ENCODE measurements around the gene SLC38A3.
"Not testable (repeated sequence)": the region's sequence is repeated elsewhere in the genome, so short reads cannot be mapped to it uniquely, and the experiment has no call there.

Gene SLC38A3

DNA sequence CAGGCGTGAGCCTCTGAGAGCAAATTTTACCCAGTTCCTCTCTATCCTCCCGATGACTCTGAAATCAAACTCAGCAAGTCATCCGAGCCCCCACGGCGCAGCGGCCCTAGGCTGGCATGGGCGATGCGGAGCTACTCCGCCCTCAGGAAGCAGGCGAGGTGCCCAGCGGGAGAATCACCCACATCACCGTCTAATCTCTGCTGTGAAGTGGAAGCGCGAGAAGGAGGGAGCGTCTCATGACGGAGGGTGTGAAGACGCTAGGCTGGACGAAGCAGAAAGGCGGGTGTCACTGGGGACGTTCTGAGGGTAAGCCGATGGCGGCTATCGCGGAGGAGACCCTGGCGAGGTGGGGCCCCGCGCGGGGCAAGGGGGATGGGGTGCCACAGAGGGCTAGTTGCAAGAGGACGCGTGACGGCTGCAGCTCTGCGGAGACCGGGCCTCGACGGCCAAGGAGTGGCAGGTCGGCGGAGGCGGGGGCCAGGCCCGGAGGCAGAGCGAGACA lies 21.9 kb downstream of the SLC38A3 start:
- Histone ChIP-seq H3K4me1 (ENCODE audit: insufficient read depth, insufficient read length) (peaks cover 19% of the 10 kb centered on the region), H3K4me3 (ENCODE audit: insufficient read length, low read depth) (peak overlapping the region; percentile 73), H3K9me3 (ENCODE audit: insufficient read depth, low read length) (no peaks in the 10 kb centered on the region), H3K27me3 (ENCODE audit: insufficient read depth, insufficient read length) (peaks cover 6% of the 10 kb centered on the region), H3K36me3 (ENCODE audit: insufficient read depth, insufficient read length, low read length) (no peaks in the 10 kb centered on the region), H3K9ac (ENCODE audit: insufficient read length, low read depth) (peak overlapping the region; percentile 91)
- TF ChIP-seq SUZ12 (IDR thresholded peaks at IDR 0.05; ENCODE audit: extremely low read depth, insufficient read depth, insufficient read length), result no peak
- no peak for TF ChIP-seq YY1 (IDR thresholded peaks at IDR 0.05; ENCODE audit: insufficient read depth, insufficient read length)
- no peak for TF ChIP-seq ZNF274 (IDR thresholded peaks at IDR 0.05; ENCODE audit: low read depth, low read length)
- DNase-seq (ENCODE audit: low read depth, low spot score), result no peak

GRCh38 chr3:50227390-50228183 lies 22.5 kb downstream of the SLC38A3 start:
- H3K9ac ChIP-seq (ENCODE audit: insufficient read length, low read depth), result peak overlapping the region; percentile 91
- peaks cover 6% of the 10 kb centered on the region for H3K27me3 ChIP-seq (ENCODE audit: insufficient read depth, insufficient read length)
- TF ChIP-seq ZNF274 (IDR thresholded peaks at IDR 0.05; ENCODE audit: low read depth, low read length) (no peak), SUZ12 (IDR thresholded peaks at IDR 0.05; ENCODE audit: extremely low read depth, insufficient read depth, insufficient read length) (no peak), YY1 (IDR thresholded peaks at IDR 0.05; ENCODE audit: insufficient read depth, insufficient read length) (no peak)
- peak overlapping the region; percentile 73 for H3K4me3 ChIP-seq (ENCODE audit: insufficient read length, low read depth)
- no peaks in the 10 kb centered on the region for H3K36me3 ChIP-seq (ENCODE audit: insufficient read depth, insufficient read length, low read length)
- peaks cover 17% of the 10 kb centered on the region for H3K4me1 ChIP-seq (ENCODE audit: insufficient read depth, insufficient read length)
- H3K9me3 ChIP-seq (ENCODE audit: insufficient read depth, low read length), result no peaks in the 10 kb centered on the region
- DNase-seq (ENCODE audit: low read depth, low spot score), result peak; percentile 92

GRCh38 chr3:50228184-50228763 lies 23.2 kb downstream of the SLC38A3 start:
- H3K27me3 ChIP-seq (ENCODE audit: insufficient read depth, insufficient read length); H3K9me3 ChIP-seq (ENCODE audit: insufficient read depth, low read length); DNase-seq (ENCODE audit: low read depth, low spot score); H3K36me3 ChIP-seq (ENCODE audit: insufficient read depth, insufficient read length, low read length): not testable (repeated sequence)
- peak overlapping the region; percentile 87 for H3K9ac ChIP-seq (ENCODE audit: insufficient read length, low read depth)
- H3K4me3 ChIP-seq (ENCODE audit: insufficient read length, low read depth), result peak overlapping the region; percentile 73
- H3K4me1 ChIP-seq (ENCODE audit: insufficient read depth, insufficient read length), result peaks cover 20% of the 10 kb centered on the region

GRCh38 chr3:50229490-50229889 lies 24.4 kb downstream of the SLC38A3 start:
- H3K27me3 ChIP-seq (ENCODE audit: insufficient read depth, insufficient read length), result peaks cover 3% of the 10 kb centered on the region
- no peaks in the 10 kb centered on the region for H3K9me3 ChIP-seq (ENCODE audit: insufficient read depth, low read length)
- H3K36me3 ChIP-seq (ENCODE audit: insufficient read depth, insufficient read length, low read length), result no peaks in the 10 kb centered on the region
- H3K4me1 ChIP-seq (ENCODE audit: insufficient read depth, insufficient read length), result peaks cover 25% of the 10 kb centered on the region
- no peak overlapping the region for H3K4me3 ChIP-seq (ENCODE audit: insufficient read length, low read depth)
- TF ChIP-seq ZNF274 (IDR thresholded peaks at IDR 0.05; ENCODE audit: low read depth, low read length), result no peak
- TF ChIP-seq SUZ12 (IDR thresholded peaks at IDR 0.05; ENCODE audit: extremely low read depth, insufficient read depth, insufficient read length), result no peak
- no peak for TF ChIP-seq YY1 (IDR thresholded peaks at IDR 0.05; ENCODE audit: insufficient read depth, insufficient read length)
- H3K9ac ChIP-seq (ENCODE audit: insufficient read length, low read depth), result no peak overlapping the region
- DNase-seq (ENCODE audit: low read depth, low spot score), result no peak

GRCh38 chr3:50230104-50230793 lies 25.2 kb downstream of the SLC38A3 start:
- Histone ChIP-seq H3K9ac (ENCODE audit: insufficient read length, low read depth) (no peak overlapping the region), H3K27me3 (ENCODE audit: insufficient read depth, insufficient read length) (peaks cover 3% of the 10 kb centered on the region), H3K36me3 (ENCODE audit: insufficient read depth, insufficient read length, low read length) (no peaks in the 10 kb centered on the region), H3K4me1 (ENCODE audit: insufficient read depth, insufficient read length) (peaks cover 29% of the 10 kb centered on the region), H3K9me3 (ENCODE audit: insufficient read depth, low read length) (no peaks in the 10 kb centered on the region), H3K4me3 (ENCODE audit: insufficient read length, low read depth) (no peak overlapping the region)
- no peak for DNase-seq (ENCODE audit: low read depth, low spot score)
- TF ChIP-seq SUZ12 (IDR thresholded peaks at IDR 0.05; ENCODE audit: extremely low read depth, insufficient read depth, insufficient read length) (no peak), YY1 (IDR thresholded peaks at IDR 0.05; ENCODE audit: insufficient read depth, insufficient read length) (no peak), ZNF274 (IDR thresholded peaks at IDR 0.05; ENCODE audit: low read depth, low read length) (no peak)

- Histone ChIP-seq H3K4me1 (ENCODE audit: insufficient read depth, insufficient read length) (peaks cover 29% of the 10 kb centered on the region), H3K36me3 (ENCODE audit: insufficient read depth, insufficient read length, low read length) (no peaks in the 10 kb centered on the region), H3K4me3 (ENCODE audit: insufficient read length, low read depth) (no peak overlapping the region), H3K27me3 (ENCODE audit: insufficient read depth, insufficient read length) (peaks cover 3% of the 10 kb centered on the region), H3K9ac (ENCODE audit: insufficient read length, low read depth) (no peak overlapping the region), H3K9me3 (ENCODE audit: insufficient read depth, low read length) (no peaks in the 10 kb centered on the region)
- TF ChIP-seq ZNF274 (IDR thresholded peaks at IDR 0.05; ENCODE audit: low read depth, low read length), result no peak
- no peak for TF ChIP-seq SUZ12 (IDR thresholded peaks at IDR 0.05; ENCODE audit: extremely low read depth, insufficient read depth, insufficient read length)
- TF ChIP-seq YY1 (IDR thresholded peaks at IDR 0.05; ENCODE audit: insufficient read depth, insufficient read length), result no peak
- no peak for DNase-seq (ENCODE audit: low read depth, low spot score)
Observed at GRCh38 chr3:50230794-50231125, 25.7 kb downstream of the SLC38A3 start.

DNA sequence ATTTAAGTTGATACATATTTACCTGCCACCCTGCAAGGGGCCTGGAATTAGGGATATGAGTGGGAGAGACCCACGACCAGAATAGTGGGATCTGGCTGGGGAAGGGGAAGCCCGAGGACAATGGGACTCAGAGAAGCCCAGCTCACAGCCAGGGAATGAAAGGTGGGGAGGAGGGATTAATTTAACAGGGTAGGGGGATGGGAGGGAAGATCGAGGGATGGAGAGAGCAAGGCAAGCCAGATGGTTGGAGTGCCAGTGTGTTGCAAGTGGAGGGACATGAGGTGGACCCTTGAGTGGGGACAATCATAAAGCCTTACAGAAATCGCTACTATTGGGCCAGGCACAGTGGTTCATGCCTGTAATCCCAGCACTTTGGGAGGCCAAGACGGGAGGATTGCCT lies 26.5 kb downstream of the SLC38A3 start:
- Histone ChIP-seq H3K9ac (ENCODE audit: insufficient read length, low read depth) (no peak overlapping the region), H3K9me3 (ENCODE audit: insufficient read depth, low read length) (no peaks in the 10 kb centered on the region), H3K36me3 (ENCODE audit: insufficient read depth, insufficient read length, low read length) (no peaks in the 10 kb centered on the region), H3K27me3 (ENCODE audit: insufficient read depth, insufficient read length) (peaks cover 3% of the 10 kb centered on the region), H3K4me1 (ENCODE audit: insufficient read depth, insufficient read length) (peaks cover 29% of the 10 kb centered on the region), H3K4me3 (ENCODE audit: insufficient read length, low read depth) (no peak overlapping the region)
- DNase-seq (ENCODE audit: low read depth, low spot score), result no peak
- TF ChIP-seq YY1 (IDR thresholded peaks at IDR 0.05; ENCODE audit: insufficient read depth, insufficient read length) (no peak), SUZ12 (IDR thresholded peaks at IDR 0.05; ENCODE audit: extremely low read depth, insufficient read depth, insufficient read length) (no peak), ZNF274 (IDR thresholded peaks at IDR 0.05; ENCODE audit: low read depth, low read length) (no peak)

All from NT2/D1 (cell line).